HAP-1 (cell line): ENCODE results near the gene ACD.

Experiments used
- DNase-seq, 2 experiments: peaks; one replicate each; pipeline ENCODE4 v3.0.0-alpha.2; 2016 to 2020; ENCODE audit warnings: low spot score in 2 of 2
- H3K27me3 ChIP-seq: fragments of 250-450 bp; sonication (Bioruptor Pico); 2 replicates; pipeline ENCODE4 v1.5.1; 2020; ENCODE audit warnings: low read depth, mild to moderate bottlenecking, moderate library complexity
- H3K36me3 ChIP-seq: fragments of 250-450 bp; sonication (Bioruptor Pico); replicated peaks from 2 replicates; pipeline ENCODE4 v1.5.1; 2020; ENCODE audit warnings: mild to moderate bottlenecking
- H3K4me1 ChIP-seq: fragments of 250-450 bp; sonication (Bioruptor Pico); 2 replicates; pipeline ENCODE4 v1.5.1; 2020; ENCODE audit warnings: mild to moderate bottlenecking
- H3K4me3 ChIP-seq: fragments of 250-450 bp; sonication (Bioruptor Pico); 2 replicates; pipeline ENCODE4 v1.5.1; 2020; ENCODE audit warnings: mild to moderate bottlenecking, moderate library complexity
- H3K9me3 ChIP-seq: fragments of 250-450 bp; sonication (Bioruptor Pico); 2 replicates; pipeline ENCODE4 v1.5.1; 2020; ENCODE audit warnings: mild to moderate bottlenecking, moderate library complexity
- in situ Hi-C: fragments of 300-500 bp; cut with MboI; formaldehyde crosslinking; loops from 3 replicates; pipeline ENCODE4 v1.14.3; 2020; ENCODE audit warnings: low sequenced_read_pairs, inconsistent platforms, mixed read lengths

The ACD gene

DNA sequence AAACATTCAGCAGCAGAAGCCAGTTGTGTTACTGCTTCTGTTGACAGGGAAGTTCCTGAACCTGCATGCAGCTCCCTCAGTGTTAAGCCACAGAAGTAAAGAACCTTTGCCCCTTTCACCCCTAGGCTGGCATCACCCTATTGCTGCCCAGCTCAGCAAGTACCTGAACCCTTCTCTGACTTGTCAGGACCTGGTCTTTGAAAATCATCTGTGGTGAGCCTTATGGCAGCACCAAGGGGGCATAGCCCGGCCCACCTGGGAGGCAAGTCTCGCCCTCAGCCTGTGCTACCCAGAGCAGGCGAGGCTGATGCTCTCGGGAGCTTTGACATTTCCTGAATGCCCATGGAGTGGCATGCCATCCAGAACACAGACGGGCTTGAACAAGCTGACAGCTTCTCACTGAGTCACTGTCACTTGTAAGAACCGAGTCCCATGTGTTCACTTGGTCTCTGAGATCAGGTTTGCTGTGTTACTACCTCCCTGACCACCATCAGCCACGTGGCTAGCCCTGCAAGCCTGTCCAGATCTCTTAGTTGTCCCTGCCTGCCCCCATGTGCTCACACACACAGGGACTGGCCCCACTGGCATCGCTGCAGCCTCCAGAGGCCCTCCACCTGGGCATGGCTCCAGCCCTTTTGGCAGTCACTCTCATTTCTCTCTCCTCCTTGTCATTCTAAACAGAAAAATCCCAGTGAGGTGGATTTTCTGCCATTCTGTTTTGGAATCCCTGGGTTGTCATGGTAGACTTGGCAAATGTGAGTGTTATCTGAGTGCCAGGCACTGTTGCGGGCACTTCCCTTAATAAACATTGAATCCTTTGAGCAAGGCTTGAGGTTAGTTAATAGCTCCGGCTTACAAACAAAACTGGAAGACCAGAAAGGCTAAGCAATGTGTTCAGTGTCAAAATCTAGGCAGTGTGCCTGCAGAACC is 18.0 kb downstream of the ACD start:
- in situ Hi-C loops = loop anchor here (5.0 kb wide), 1 partner anchor 90 kb away; no protein-coding TSS in a partner anchor
- Histone ChIP-seq H3K27me3 (no peaks in the 10 kb centered on the region), H3K36me3 (peaks cover 24% of the 10 kb centered on the region), H3K4me3 (no peak overlapping the region), H3K4me1 (peaks cover 5% of the 10 kb centered on the region), H3K9me3 (no peaks in the 10 kb centered on the region)
- no peak for DNase-seq

DNA sequence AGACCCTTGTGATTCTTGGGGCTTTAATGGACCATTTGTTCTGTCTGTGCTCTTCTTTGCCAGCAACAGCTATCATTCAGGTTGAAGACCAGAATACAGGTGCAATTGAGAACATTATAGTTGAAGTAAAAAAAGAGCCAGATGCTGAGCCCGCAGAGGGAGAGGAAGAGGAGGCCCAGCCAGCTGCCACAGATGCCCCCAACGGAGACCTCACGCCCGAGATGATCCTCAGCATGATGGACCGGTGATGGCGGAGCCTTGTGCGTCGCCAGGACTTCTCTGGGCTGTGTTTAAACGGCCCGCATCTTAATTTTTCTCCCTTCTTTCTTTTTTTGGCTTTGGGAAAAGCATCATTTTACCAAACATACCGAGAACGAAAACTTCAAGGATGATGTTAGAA is 22.4 kb downstream of the ACD start:
- H3K9me3 ChIP-seq = no peaks in the 10 kb centered on the region
- in situ Hi-C loops = no loop called here
- H3K27me3 ChIP-seq = no peaks in the 10 kb centered on the region
- no peak for DNase-seq
- peaks cover 56% of the 10 kb centered on the region for H3K36me3 ChIP-seq
- H3K4me3 ChIP-seq = no peak overlapping the region
- no peaks in the 10 kb centered on the region for H3K4me1 ChIP-seq

DNA sequence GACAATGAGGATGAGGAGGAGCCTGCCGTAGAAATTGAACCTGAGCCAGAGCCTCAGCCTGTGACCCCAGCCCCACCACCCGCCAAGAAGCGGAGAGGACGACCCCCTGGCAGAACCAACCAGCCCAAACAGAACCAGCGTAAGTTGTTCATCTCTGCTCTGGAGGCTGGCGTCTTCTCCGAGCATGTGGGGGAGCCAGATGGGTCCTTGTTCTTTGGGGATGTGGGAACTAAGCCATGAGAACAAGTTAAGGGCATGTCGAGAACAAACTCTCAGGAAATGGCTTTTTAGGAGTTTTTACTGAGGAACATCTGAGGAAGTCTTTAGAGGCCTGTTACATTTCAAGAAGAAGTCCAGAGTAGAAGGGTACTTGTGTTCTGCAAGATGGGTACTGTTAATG is 23.3 kb downstream of the ACD start:
- Histone ChIP-seq H3K4me1 (no peaks in the 10 kb centered on the region), H3K4me3 (no peak overlapping the region), H3K36me3 (peaks cover 63% of the 10 kb centered on the region), H3K27me3 (no peaks in the 10 kb centered on the region), H3K9me3 (no peaks in the 10 kb centered on the region)
- DNase-seq = no peak
- in situ Hi-C loops = no loop called here

DNA sequence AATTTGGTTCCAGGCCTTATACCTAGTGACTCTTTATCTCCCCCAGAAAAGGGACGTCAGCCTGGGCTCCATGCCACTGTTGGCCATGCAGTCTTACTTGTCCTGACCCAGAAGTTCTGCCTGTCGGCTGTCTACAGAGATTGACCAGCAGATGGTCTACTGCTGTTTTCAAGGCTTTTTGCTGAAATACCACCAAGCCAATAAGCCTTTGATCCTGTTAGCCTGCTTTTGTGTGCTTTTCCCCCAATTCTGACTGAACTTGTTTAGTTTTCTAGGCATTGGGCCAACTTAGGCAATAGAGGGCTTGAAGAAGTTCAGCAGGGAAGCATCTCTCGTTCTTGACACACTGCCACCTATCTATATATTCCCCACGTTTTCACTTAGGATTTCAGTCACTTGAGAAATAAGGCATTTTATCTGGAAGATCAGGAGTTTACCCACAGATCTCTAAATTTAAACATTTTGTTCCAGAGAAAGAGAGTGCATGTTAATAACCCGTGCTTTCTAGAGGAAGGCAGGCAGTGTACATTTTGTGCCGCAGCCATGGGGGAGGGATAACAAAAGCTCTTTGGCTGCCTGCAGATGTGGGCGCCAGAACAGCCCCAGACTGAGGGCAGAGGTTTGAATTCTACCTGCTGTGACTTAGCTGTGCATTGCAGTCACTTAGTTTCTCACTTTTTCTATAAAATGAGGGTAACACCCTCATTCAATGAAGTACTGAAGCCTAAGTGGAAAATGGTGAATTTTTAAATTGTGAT is 27.5 kb downstream of the ACD start:
- H3K9me3 ChIP-seq = no peaks in the 10 kb centered on the region
- peaks cover 68% of the 10 kb centered on the region for H3K36me3 ChIP-seq
- no peak overlapping the region for H3K4me3 ChIP-seq
- in situ Hi-C loops = no loop called here
- no peaks in the 10 kb centered on the region for H3K4me1 ChIP-seq
- H3K27me3 ChIP-seq = no peaks in the 10 kb centered on the region
- DNase-seq = no peak

DNA sequence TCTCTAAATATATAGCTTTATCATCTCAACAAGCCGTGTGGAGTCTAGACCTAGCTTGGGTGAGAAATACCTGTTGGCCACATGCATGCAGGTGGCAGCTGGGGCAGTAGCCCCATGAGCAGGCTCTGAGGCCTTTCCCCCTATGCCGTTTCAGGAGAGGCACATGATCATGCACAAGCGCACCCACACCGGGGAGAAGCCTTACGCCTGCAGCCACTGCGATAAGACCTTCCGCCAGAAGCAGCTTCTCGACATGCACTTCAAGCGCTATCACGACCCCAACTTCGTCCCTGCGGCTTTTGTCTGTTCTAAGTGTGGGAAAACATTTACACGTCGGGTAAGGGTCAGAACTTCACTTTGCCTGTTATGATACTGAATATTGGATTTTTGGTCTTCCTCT is 31.8 kb downstream of the ACD start:
- Histone ChIP-seq H3K36me3 (peaks cover 64% of the 10 kb centered on the region), H3K4me1 (no peaks in the 10 kb centered on the region), H3K4me3 (no peak overlapping the region), H3K27me3 (no peaks in the 10 kb centered on the region), H3K9me3 (no peaks in the 10 kb centered on the region)
- DNase-seq = no peak
- in situ Hi-C loops = no loop called here

DNA sequence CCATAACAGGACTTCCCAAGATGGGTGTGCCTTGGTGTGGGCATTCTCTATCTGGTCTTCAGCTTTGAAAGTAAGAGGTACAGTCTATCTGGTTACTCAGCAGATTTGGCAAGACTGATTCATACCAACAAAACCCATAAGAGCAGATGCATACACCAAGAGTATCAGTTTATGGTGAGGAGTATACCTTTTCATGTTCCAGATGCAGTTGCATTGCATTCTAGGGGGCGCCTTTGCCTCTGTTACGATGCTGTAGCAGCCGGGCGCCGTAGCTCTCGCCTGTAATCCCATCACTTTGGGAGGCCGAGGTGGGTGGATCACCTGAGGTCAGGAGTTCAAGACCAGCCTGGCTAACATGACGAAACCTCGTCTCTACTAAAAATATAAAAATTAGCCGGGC is 46.3 kb downstream of the ACD start:
- DNase-seq = peak in 1 of 2 experiments; percentile 50
- H3K27me3 ChIP-seq = no peaks in the 10 kb centered on the region
- H3K4me1 ChIP-seq = no peaks in the 10 kb centered on the region
- H3K36me3 ChIP-seq = peaks cover 60% of the 10 kb centered on the region
- in situ Hi-C loops = no loop called here
- no peaks in the 10 kb centered on the region for H3K9me3 ChIP-seq
- no peak overlapping the region for H3K4me3 ChIP-seq

DNA sequence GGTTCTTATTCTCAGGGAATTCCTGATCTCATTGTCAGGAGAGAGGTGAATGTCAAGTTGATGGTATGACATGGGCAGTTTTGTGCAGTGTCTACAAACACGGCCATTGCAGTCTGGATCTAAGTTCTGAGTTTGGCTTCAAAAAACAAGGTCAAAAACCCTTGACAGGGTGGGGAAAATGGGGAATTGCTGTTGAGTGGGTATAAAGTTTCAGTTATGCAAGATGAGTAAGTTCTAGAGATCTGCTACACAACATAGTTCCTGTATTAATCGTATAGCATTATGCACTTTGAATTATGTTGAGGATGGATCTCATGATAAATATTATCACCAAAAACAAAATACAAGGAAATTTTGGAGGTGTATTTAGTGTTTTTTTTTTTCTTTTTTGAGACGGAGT is 51.7 kb downstream of the ACD start:
- no peak for DNase-seq
- H3K27me3 ChIP-seq = no peaks in the 10 kb centered on the region
- peaks cover 24% of the 10 kb centered on the region for H3K36me3 ChIP-seq
- no peaks in the 10 kb centered on the region for H3K4me1 ChIP-seq
- no peak overlapping the region for H3K4me3 ChIP-seq
- in situ Hi-C loops = no loop called here
- H3K9me3 ChIP-seq = no peaks in the 10 kb centered on the region
